Stimulated activated CD4-positive, alpha-beta T cell treated with anti-CD3 and anti-CD28 coated beads, TNF-alpha, amount 100 ng/mL, for 1 hour (primary cell): ENCODE results near the gene MYL3.
"Not testable (repeated sequence)": the region's sequence is repeated elsewhere in the genome, so short reads cannot be mapped to it uniquely, and the experiment has no call there.

Experiments used
- DNase-seq, 3 donors: peaks; one replicate each; pipeline ENCODE4 v3.0.0-alpha.2; 2020; ENCODE audit warnings: low read depth in 3 of 3, low spot score in 1 of 3

MYL3 gene

GRCh38 chr3:46863261-46863782, at the start of gene MYL3:
MYL3 (minus strand) TSS chr3:46863444; CDS start chr3:46863390, 54 bp downstream.
- no peak for DNase-seq

- no peak for DNase-seq
Observed at GRCh38 chr3:46912986-46913385, 49.7 kb upstream of the MYL3 start.

- DNase-seq: not testable (repeated sequence)
Observed at GRCh38 chr3:46910914-46911313, 47.7 kb upstream of the MYL3 start.

GRCh38 chr3:46910166-46910760, 47.0 kb upstream of the MYL3 start:
- DNase-seq: no peak

- peak; percentile 37 to 62 (median 45) for DNase-seq
Observed at GRCh38 chr3:46909535-46910161, 46.4 kb upstream of the MYL3 start.

DNA sequence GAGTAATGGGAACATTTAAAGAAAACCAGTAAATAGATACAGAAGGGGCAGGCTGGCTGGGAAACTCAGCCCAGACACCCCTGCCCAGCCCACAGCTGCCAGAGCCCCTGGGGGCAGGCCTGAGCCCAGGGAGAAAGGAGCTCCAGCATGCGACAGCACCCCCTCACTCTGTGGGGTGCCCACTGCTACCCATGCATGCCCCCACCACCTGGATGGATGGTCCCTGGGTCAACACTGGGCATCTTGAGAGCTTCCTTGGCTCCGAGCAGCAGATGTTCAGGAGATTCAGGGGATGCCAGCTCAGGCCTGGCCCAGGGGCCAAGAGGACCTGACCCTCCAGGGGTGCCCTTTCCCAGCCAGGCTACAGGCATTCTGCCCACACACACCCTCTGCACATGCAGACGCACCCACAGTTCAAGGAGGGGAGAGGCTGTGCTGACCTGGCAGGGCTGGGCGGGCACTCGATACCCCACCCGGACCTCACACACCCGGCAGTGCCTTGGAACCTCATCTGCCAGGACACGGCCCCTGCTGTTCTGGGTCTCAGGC, 45.8 kb upstream of the MYL3 start:
- DNase-seq: no peak

GRCh38 chr3:46908294-46908985, 45.2 kb upstream of the MYL3 start:
- DNase-seq: no peak

DNA sequence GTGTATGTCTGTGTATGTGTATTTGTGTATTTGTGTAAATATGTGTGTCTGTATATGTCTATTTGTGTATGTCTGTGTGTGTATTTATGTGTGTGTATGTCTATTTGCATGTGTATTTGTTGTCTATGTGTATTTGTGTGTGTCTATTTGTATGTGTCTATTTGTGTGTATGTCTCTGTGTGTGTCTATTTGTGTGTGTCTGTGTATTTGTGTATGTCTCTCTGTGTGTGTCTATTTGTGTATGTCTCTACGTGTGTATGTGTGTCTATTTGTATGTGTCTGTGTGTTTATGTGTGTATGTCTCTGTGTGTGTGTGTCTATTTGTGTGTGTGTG, 44.7 kb upstream of the MYL3 start:
- DNase-seq: no peak

GRCh38 chr3:46907271-46907670, 44.0 kb upstream of the MYL3 start:
- DNase-seq: no peak

GRCh38 chr3:46906471-46907058, 43.3 kb upstream of the MYL3 start:
- DNase-seq: no peak

DNA sequence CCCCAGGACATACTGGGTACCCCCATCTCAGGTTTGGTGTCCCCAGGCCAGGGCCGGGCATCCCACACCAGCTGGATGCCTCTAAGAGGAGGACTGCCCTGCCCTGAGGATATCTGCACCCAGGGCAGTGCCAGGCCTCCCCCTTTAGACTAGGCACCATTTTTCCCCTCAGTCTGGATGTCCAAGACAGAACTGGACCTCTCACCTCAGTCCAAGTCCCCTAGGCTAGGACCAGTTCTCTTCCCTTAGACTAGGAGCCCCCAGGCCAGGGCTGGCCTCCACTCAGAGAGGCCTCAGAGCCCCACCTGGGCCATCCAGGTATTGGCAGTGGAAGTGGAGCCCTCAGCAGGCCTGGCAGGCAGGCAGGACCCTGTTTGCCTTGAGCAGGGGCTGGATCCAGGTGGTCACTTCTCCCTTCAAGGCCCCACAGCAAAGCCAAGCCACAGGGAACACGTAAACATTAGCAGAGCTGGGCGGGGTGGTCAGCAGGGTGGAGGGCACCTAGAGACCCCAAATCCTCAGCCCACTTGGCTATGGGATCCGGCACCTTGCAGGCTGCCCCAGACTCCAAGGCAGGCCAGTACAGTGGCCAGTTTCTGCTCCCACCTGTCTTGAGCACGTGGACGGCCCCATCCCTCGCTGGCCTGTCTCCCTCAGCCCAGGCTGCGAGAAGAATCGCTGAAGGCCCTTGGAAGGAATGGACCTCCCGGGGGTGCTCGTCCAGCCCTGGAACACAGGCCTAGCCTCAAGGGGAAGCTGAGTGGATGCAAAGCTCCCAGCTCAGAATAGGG, 42.6 kb upstream of the MYL3 start:
- no peak for DNase-seq

GRCh38 chr3:46905213-46905560, 41.9 kb upstream of the MYL3 start:
- no peak for DNase-seq

DNA sequence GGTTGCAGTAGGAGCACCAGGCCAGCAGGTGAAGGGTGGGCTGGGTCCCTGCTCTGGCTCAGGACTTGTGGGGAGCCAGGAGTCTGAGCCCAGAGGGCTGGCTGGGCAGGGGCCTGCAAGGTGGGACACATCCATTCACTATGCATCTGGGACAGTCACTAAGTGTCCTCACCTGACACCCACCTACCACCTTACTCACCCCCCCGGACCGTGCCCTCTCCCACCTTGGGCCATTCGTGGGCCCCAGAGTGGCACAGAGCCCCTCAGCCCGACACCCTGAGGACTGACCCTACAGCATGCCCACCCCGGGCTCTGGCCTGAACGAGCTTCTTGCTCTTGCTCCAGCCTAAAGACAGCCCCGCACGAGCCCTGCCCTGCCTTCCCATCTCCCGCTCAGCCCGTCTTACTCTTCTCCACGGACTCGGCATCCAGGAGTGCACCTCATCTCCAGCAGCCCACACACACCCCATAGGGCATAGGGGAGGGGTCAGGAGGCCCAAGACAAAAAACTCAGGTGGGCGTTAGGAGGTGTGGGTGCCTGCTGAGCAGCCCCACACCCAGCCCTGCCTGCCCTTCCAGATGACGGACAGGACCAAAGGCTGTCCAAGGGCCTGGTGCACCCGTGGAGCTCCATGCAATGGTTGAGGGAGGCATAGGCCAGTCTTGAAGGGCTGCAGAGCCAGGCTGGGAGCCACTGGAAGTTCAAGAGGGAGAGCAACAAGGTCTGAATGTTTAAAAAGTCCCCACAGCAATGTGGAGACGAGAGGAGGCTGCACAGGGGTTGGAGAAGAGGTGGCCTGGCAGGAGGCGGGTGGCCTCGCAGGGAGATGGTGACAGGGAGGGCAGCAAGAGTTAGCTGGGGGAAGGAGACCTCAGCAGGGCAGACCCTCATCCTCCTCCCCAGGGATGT, 41.3 kb upstream of the MYL3 start:
- no peak for DNase-seq

GRCh38 chr3:46903341-46904302, 40.4 kb upstream of the MYL3 start:
- DNase-seq: no peak

- DNase-seq: no peak
Observed at GRCh38 chr3:46902188-46902631, 39.0 kb upstream of the MYL3 start.

DNA sequence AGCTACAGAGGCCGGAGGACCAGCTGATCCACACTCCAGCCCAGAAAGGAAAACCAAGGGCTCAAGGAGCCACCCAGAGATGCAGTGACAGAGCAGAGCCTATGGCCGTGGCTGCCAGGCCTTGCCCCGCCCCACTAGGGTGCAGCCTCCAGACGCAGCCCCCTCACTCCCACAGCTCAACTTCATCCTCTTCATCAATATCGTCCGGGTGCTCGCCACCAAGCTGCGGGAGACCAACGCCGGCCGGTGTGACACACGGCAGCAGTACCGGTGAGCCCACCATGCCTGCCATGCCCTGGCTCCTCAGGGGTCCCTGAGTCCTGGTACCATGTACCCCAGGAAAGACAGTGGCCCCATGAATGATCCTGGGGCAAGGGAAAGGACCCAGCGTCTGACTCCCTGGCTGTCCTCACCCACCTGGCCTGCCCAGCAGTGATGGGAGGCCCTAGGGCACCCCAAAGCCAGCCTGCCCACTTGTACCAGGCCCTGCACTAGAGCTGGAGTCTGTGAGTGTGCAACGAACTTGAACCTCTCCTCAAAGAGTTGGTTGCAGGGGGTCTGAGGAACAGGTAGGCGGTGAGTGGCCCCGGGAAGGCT, 38.4 kb upstream of the MYL3 start:
- DNase-seq: no peak

- no peak for DNase-seq
Observed at GRCh38 chr3:46901061-46901460, 37.8 kb upstream of the MYL3 start.

GRCh38 chr3:46900356-46900755, 37.1 kb upstream of the MYL3 start:
- no peak for DNase-seq

DNA sequence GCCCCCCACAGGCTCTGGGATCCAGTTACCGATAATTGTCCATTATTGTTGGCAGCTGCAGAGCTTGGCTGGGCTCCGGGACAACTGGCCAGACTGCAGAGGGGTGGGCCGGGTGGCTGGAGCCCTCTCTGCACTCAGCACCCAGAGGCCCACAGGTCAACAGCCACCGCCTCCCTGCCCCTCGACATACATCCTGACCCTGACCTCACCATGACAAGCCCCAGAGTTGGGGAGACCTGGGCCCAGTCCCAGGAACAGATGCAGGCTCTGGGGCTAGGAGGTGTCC, 36.7 kb upstream of the MYL3 start:
- DNase-seq: no peak
